Type B pancreatic cell (in vitro differentiated cells): ENCODE data around the gene CCDC9. TPM values are rescaled to one million over a fixed set of nuclear protein-coding genes. Genes with fewer than 3 reads are reported as not detected.
"Not testable (repeated sequence)": the region's sequence is repeated elsewhere in the genome, so short reads cannot be mapped to it uniquely, and the experiment has no call there.

Experiments
- DNase-seq: peaks from one replicate; pipeline ENCODE4 v3.0.0; 2021; ENCODE audit warnings: mixed read lengths; ENCODE audit not compliant: unreplicated experiment; ENCODE audit errors: extremely low spot score
- H3K27ac Mint-ChIP-seq: 2 replicates; pipeline ENCODE4 v1.8.0; 2021; ENCODE audit warnings: mild to moderate bottlenecking, mixed read lengths
- H3K27me3 Mint-ChIP-seq: 2 replicates; pipeline ENCODE4 v1.8.0; 2021; ENCODE audit warnings: mixed read lengths
- H3K36me3 Mint-ChIP-seq: 2 replicates; pipeline ENCODE4 v1.8.0; 2021; ENCODE audit warnings: mixed read lengths
- H3K4me1 Mint-ChIP-seq: one replicate; pipeline ENCODE4 v1.8.0; 2021; ENCODE audit warnings: mixed read lengths; ENCODE audit not compliant: unreplicated experiment
- H3K4me3 Mint-ChIP-seq: 2 replicates; pipeline ENCODE4 v1.8.0; 2021; ENCODE audit warnings: mild to moderate bottlenecking, mixed read lengths
- H3K9me3 Mint-ChIP-seq: 2 replicates; pipeline ENCODE4 v1.8.0; 2021; ENCODE audit warnings: mixed read lengths
- CTCF ChIP-seq: fragments of 200-600 bp; sonication (generic); conservative IDR thresholded peaks from 2 replicates; pipeline ENCODE4 v1.5.0; 2021; ENCODE audit warnings: antibody characterized with exemption, mild to moderate bottlenecking
- total RNA-seq: library from RNA; stranded (reverse); gene quantifications from 2 replicates; pipeline ENCODE4 v1.2.1, GENCODE V29; 2021; ENCODE audit warnings: low replicate concordance

CCDC9 gene
- total RNA-seq, 1 donor from 2014 or later, result 22.4 TPM

- peaks cover 14% of the 10 kb centered on the region for H3K4me1 Mint-ChIP-seq
- H3K36me3 Mint-ChIP-seq, result peaks cover 11% of the 10 kb centered on the region
- DNase-seq, result no peak
- no peak for TF ChIP-seq CTCF
- peak overlapping the region; percentile 86 for H3K4me3 Mint-ChIP-seq
- peaks cover 3% of the 10 kb centered on the region for H3K27me3 Mint-ChIP-seq
- peak overlapping the region; percentile 70 for H3K27ac Mint-ChIP-seq
- no peaks in the 10 kb centered on the region for H3K9me3 Mint-ChIP-seq
Measured at GRCh38 chr19:47274891-47275761, 18.8 kb downstream of the CCDC9 start.

- no peak for TF ChIP-seq CTCF
- H3K9me3 Mint-ChIP-seq, result no peaks in the 10 kb centered on the region
- H3K27me3 Mint-ChIP-seq, result peaks cover 3% of the 10 kb centered on the region
- peak overlapping the region; percentile 70 for H3K27ac Mint-ChIP-seq
- peaks cover 14% of the 10 kb centered on the region for H3K4me1 Mint-ChIP-seq
- H3K36me3 Mint-ChIP-seq, result peaks cover 8% of the 10 kb centered on the region
- DNase-seq, result no peak
- peak overlapping the region; percentile 86 for H3K4me3 Mint-ChIP-seq
Measured at GRCh38 chr19:47275791-47276461, 19.6 kb downstream of the CCDC9 start.

- peaks cover 14% of the 10 kb centered on the region for H3K4me1 Mint-ChIP-seq
- H3K9me3 Mint-ChIP-seq, DNase-seq, H3K36me3 Mint-ChIP-seq, H3K27me3 Mint-ChIP-seq, H3K27ac Mint-ChIP-seq: not testable (repeated sequence)
- H3K4me3 Mint-ChIP-seq, result peak overlapping the region; percentile 86
Measured at GRCh38 chr19:47276513-47276912, 20.2 kb downstream of the CCDC9 start.

GRCh38 chr19:47280183-47280797, 24.0 kb downstream of the CCDC9 start:
- no peaks in the 10 kb centered on the region for H3K9me3 Mint-ChIP-seq
- peak; percentile 66 for TF ChIP-seq CTCF
- H3K4me3 Mint-ChIP-seq, result no peak overlapping the region
- peaks cover 12% of the 10 kb centered on the region for H3K4me1 Mint-ChIP-seq
- DNase-seq, result no peak
- no peak overlapping the region for H3K27ac Mint-ChIP-seq
- peaks cover 3% of the 10 kb centered on the region for H3K36me3 Mint-ChIP-seq
- peaks cover 3% of the 10 kb centered on the region for H3K27me3 Mint-ChIP-seq

GRCh38 chr19:47283405-47284059, 27.2 kb downstream of the CCDC9 start:
- no peak overlapping the region for H3K27ac Mint-ChIP-seq
- H3K36me3 Mint-ChIP-seq, result peaks cover 3% of the 10 kb centered on the region
- no peak for DNase-seq
- H3K4me3 Mint-ChIP-seq, result no peak overlapping the region
- peaks cover 5% of the 10 kb centered on the region for H3K4me1 Mint-ChIP-seq
- TF ChIP-seq CTCF, result no peak
- H3K27me3 Mint-ChIP-seq, result no peaks in the 10 kb centered on the region
- H3K9me3 Mint-ChIP-seq, result no peaks in the 10 kb centered on the region
